WTC11 (cell line): ENCODE measurements around the gene KIF2C. TPM values are rescaled to one million over a fixed set of nuclear protein-coding genes. Genes with fewer than 3 reads are reported as not detected.

Experiments used
- ARID4B ChIP-seq: sonication (generic); formaldehyde crosslinking; IDR thresholded peaks from 2 replicates; pipeline ENCODE4 v1.8.0; 2023; ENCODE audit warnings: missing genetic modification reagents, mild to moderate bottlenecking, borderline replicate concordance
- ATF6 ChIP-seq: sonication (generic); formaldehyde crosslinking; IDR thresholded peaks from 2 replicates; pipeline ENCODE4 v1.8.1; 2023; ENCODE audit warnings: mild to moderate bottlenecking, missing genetic modification reagents
- FOXP1 ChIP-seq: sonication (generic); formaldehyde crosslinking; IDR thresholded peaks from 2 replicates; pipeline ENCODE4 v1.8.0; 2022; ENCODE audit warnings: missing genetic modification reagents, mild to moderate bottlenecking, moderate library complexity, borderline replicate concordance
- FOXP4 ChIP-seq: sonication (generic); formaldehyde crosslinking; IDR thresholded peaks from 2 replicates; pipeline ENCODE4 v1.8.0; 2022; ENCODE audit warnings: mild to moderate bottlenecking, missing genetic modification reagents
- GABPB1 ChIP-seq: sonication (generic); formaldehyde crosslinking; IDR thresholded peaks from 2 replicates; pipeline ENCODE4 v1.8.1; 2023; ENCODE audit warnings: mild to moderate bottlenecking, missing genetic modification reagents
- GRHL2 ChIP-seq: fragments of 250-450 bp; sonication (Bioruptor Pico); IDR thresholded peaks from 2 replicates; pipeline ENCODE4 v1.8.0; 2022; ENCODE audit warnings: mild to moderate bottlenecking, moderate library complexity; ENCODE audit not compliant: insufficient replicate concordance, severe bottlenecking
- HMGA2 ChIP-seq: fragments of 250-450 bp; sonication (Bioruptor Pico); IDR thresholded peaks from 2 replicates; pipeline ENCODE4 v1.4.0; 2021; ENCODE audit warnings: mild to moderate bottlenecking, moderate library complexity
- JUN ChIP-seq: sonication (generic); formaldehyde crosslinking; IDR thresholded peaks from 2 replicates; pipeline ENCODE4 v1.8.0; 2023; ENCODE audit warnings: mild to moderate bottlenecking, missing genetic modification reagents
- NFE2L1 ChIP-seq: sonication (generic); formaldehyde crosslinking; IDR thresholded peaks from 2 replicates; pipeline ENCODE4 v1.8.1; 2023; ENCODE audit warnings: missing genetic modification reagents
- PRDM15 ChIP-seq: sonication (generic); formaldehyde crosslinking; IDR thresholded peaks from 2 replicates; pipeline ENCODE4 v1.8.0; 2022; ENCODE audit warnings: missing genetic modification reagents
- PREB ChIP-seq: sonication (generic); formaldehyde crosslinking; IDR thresholded peaks from 2 replicates; pipeline ENCODE4 v1.8.1; 2022; ENCODE audit warnings: mild to moderate bottlenecking, missing genetic modification reagents, moderate library complexity, borderline replicate concordance
- SMAD3 ChIP-seq: sonication (generic); formaldehyde crosslinking; IDR thresholded peaks from 2 replicates; pipeline ENCODE4 v1.8.0; 2022; ENCODE audit warnings: missing genetic modification reagents, mild to moderate bottlenecking, borderline replicate concordance
- SMAD4 ChIP-seq: sonication (generic); formaldehyde crosslinking; IDR thresholded peaks from 2 replicates; pipeline ENCODE4 v1.8.0; 2022; ENCODE audit warnings: mild to moderate bottlenecking, missing genetic modification reagents
- TEAD1 ChIP-seq: sonication (generic); formaldehyde crosslinking; IDR thresholded peaks from 2 replicates; pipeline ENCODE4 v1.8.0; 2022; ENCODE audit warnings: mild to moderate bottlenecking, missing genetic modification reagents
- ZBTB21 ChIP-seq: sonication (generic); formaldehyde crosslinking; IDR thresholded peaks from 2 replicates; pipeline ENCODE4 v1.8.1; 2023; ENCODE audit warnings: mild to moderate bottlenecking, missing genetic modification reagents, borderline replicate concordance
- ZNF425 ChIP-seq: fragments of 250-450 bp; sonication (Bioruptor Pico); conservative IDR thresholded peaks from 2 replicates; pipeline ENCODE4 v1.9.0; 2021; ENCODE audit warnings: mild to moderate bottlenecking
- ZNF512 ChIP-seq: sonication (generic); formaldehyde crosslinking; IDR thresholded peaks from 2 replicates; pipeline ENCODE4 v1.8.1; 2022; ENCODE audit warnings: missing genetic modification reagents, borderline replicate concordance
- total RNA-seq: library from RNA; stranded (reverse); gene quantifications from 3 replicates; pipeline ENCODE4 v1.2.3, GENCODE V29; 2021

The KIF2C gene
- total RNA-seq, 1 experiment from 2014 or later = 93.8 TPM

- TF ChIP-seq ZNF512 (CRISPR knock-in tag) (peak; percentile 86; the same call in 1 of the 2 replicates), PRDM15 (CRISPR knock-in tag) (no peak), ARID4B (CRISPR knock-in tag) (peak; percentile 80; the same call in 1 of the 2 replicates), JUN (CRISPR knock-in tag) (peak; percentile 91), FOXP4 (CRISPR knock-in tag) (peak; percentile 76; the same call in 1 of the 2 replicates), ZBTB21 (CRISPR knock-in tag) (no peak), PREB (CRISPR knock-in tag) (peak; percentile 97; the same call in 1 of the 2 replicates), NFE2L1 (peak; percentile 92), SMAD3 (CRISPR knock-in tag) (peak; percentile 96), SMAD4 (peak; percentile 88), ZNF425 (CRISPR knock-in tag) (peak; percentile 99), TEAD1 (CRISPR knock-in tag) (peak; percentile 98), GRHL2 (CRISPR knock-in tag) (no peak), HMGA2 (CRISPR knock-in tag) (no peak), GABPB1 (CRISPR knock-in tag) (peak; percentile 50; the same call in 1 of the 2 replicates), FOXP1 (CRISPR knock-in tag) (peak; percentile 94), ATF6 (CRISPR knock-in tag) (no peak)
Measured at GRCh38 chr1:44721485-44722361, 17.9 kb upstream of the KIF2C start (continued).
